NCI-H1694 (cell line): ENCODE measurements around the gene CCDC88B.

ENCODE experiments used
- DNase-seq: peaks from one replicate; lab custom pipeline; 2025; lab: John Stamatoyannopoulos, UW

The CCDC88B gene

GRCh38 chr11:64359712-64360445 is 19.9 kb downstream of the CCDC88B start:
- DNase-seq: no peak

- no peak for DNase-seq
These were observed 20.5 kb downstream of the CCDC88B start for GRCh38 chr11:64360448-64360921.

- DNase-seq: no peak
These were observed 21.7 kb downstream of the CCDC88B start for GRCh38 chr11:64361659-64362058.

- DNase-seq: no peak
These were observed 22.3 kb downstream of the CCDC88B start for GRCh38 chr11:64362339-64362738.

- DNase-seq: no peak
These were observed 24.4 kb downstream of the CCDC88B start for GRCh38 chr11:64364435-64364834.

GRCh38 chr11:64364911-64365310 is 24.9 kb downstream of the CCDC88B start:
- DNase-seq: no peak

GRCh38 chr11:64366751-64367150 is 26.7 kb downstream of the CCDC88B start:
- DNase-seq: no peak

- DNase-seq: no peak
These were observed 28.1 kb downstream of the CCDC88B start for GRCh38 chr11:64367931-64368672.

- DNase-seq: no peak
These were observed 28.7 kb downstream of the CCDC88B start for GRCh38 chr11:64368673-64369074.

GRCh38 chr11:64369440-64370421 is 29.7 kb downstream of the CCDC88B start:
- DNase-seq: no peak

GRCh38 chr11:64371201-64371600 is 31.2 kb downstream of the CCDC88B start:
- DNase-seq: no peak

GRCh38 chr11:64372021-64372420 is 32.0 kb downstream of the CCDC88B start:
- DNase-seq: no peak

- DNase-seq: peak; percentile 98
These were observed 33.0 kb downstream of the CCDC88B start for GRCh38 chr11:64372802-64373597.

- no peak for DNase-seq
These were observed 33.6 kb downstream of the CCDC88B start for GRCh38 chr11:64373598-64373974.

- no peak for DNase-seq
These were observed 36.1 kb downstream of the CCDC88B start for GRCh38 chr11:64376071-64376470.

- DNase-seq: no peak
These were observed 38.4 kb downstream of the CCDC88B start for GRCh38 chr11:64378335-64378880.

GRCh38 chr11:64379160-64379559 is 39.2 kb downstream of the CCDC88B start:
- DNase-seq: no peak

GRCh38 chr11:64379817-64380709 is 40.1 kb downstream of the CCDC88B start:
- DNase-seq: no peak

- no peak for DNase-seq
These were observed 41.3 kb downstream of the CCDC88B start for GRCh38 chr11:64381350-64381749.

GRCh38 chr11:64382047-64382446 is 42.0 kb downstream of the CCDC88B start:
- DNase-seq: no peak
